Activated naive CD4-positive, alpha-beta T cell treated with anti-CD3 and anti-CD28 coated beads, Interleukin-2, amount 10 ng/mL, durations not matched to agents 7 days and 5 days (primary cell): ENCODE measurements around the gene NINJ2.

ENCODE experiments used
- CTCF ChIA-PET: fragments of 350-600 bp; sonication (Branson Sonifier 250); formaldehyde crosslinking; loops from one replicate; lab custom pipeline; 2021; ENCODE audit warnings: antibody characterized with exemption; lab: Charles Lee
- DNase-seq: peaks from one replicate; pipeline ENCODE4 v3.0.0-alpha.2; 2020
- H3K27ac Mint-ChIP-seq: one replicate; pipeline ENCODE4 v1.8.0; 2021; ENCODE audit warnings: mild to moderate bottlenecking, moderate library complexity, mixed read lengths
- H3K27me3 Mint-ChIP-seq: one replicate; pipeline ENCODE4 v1.8.0; 2021; ENCODE audit warnings: mild to moderate bottlenecking, mixed read lengths
- H3K36me3 Mint-ChIP-seq: one replicate; pipeline ENCODE4 v1.8.0; 2021; ENCODE audit warnings: mixed read lengths
- H3K4me1 Mint-ChIP-seq: one replicate; pipeline ENCODE4 v1.8.0; 2021; ENCODE audit warnings: mixed read lengths
- H3K4me3 Mint-ChIP-seq: one replicate; pipeline ENCODE4 v1.8.0; 2021; ENCODE audit warnings: mild to moderate bottlenecking, moderate library complexity, mixed read lengths
- H3K9me3 Mint-ChIP-seq: one replicate; pipeline ENCODE4 v1.8.0; 2021; ENCODE audit warnings: mixed read lengths

Gene NINJ2

GRCh38 chr12:627285-627684, 36.0 kb downstream of the NINJ2 start:
- peaks cover 3% of the 10 kb centered on the region for H3K27me3 Mint-ChIP-seq
- no peak for DNase-seq
- H3K36me3 Mint-ChIP-seq: no peaks in the 10 kb centered on the region
- H3K4me1 Mint-ChIP-seq: peaks cover 27% of the 10 kb centered on the region
- H3K27ac Mint-ChIP-seq: no peak overlapping the region
- CTCF ChIA-PET: interaction anchor here (1.1 to 1.6 kb wide), 2 partner anchors 12 to 51 kb away, joined by 3 to 4 read pairs; no protein-coding TSS in a partner anchor
- H3K4me3 Mint-ChIP-seq: no peak overlapping the region
- no peaks in the 10 kb centered on the region for H3K9me3 Mint-ChIP-seq

GRCh38 chr12:625998-626397, 37.2 kb downstream of the NINJ2 start:
- Mint-ChIP-seq H3K4me1 (peaks cover 32% of the 10 kb centered on the region), H3K4me3 (no peak overlapping the region), H3K27me3 (peaks cover 3% of the 10 kb centered on the region), H3K36me3 (no peaks in the 10 kb centered on the region), H3K27ac (no peak overlapping the region), H3K9me3 (no peaks in the 10 kb centered on the region)
- no peak for DNase-seq
- CTCF ChIA-PET: interaction anchor here (1.6 kb wide), 1 partner anchor 50 kb away, joined by 4 read pairs; no protein-coding TSS in a partner anchor

- H3K27ac Mint-ChIP-seq: peak overlapping the region; percentile 16
- CTCF ChIA-PET: interaction anchor here (0.6 to 3.0 kb wide), 4 partner anchors 9 to 191 kb away, joined by 3 to 12 read pairs (median 4); partner anchors contain the start of gene WNK1
- no peaks in the 10 kb centered on the region for H3K36me3 Mint-ChIP-seq
- no peak for DNase-seq
- H3K27me3 Mint-ChIP-seq: no peaks in the 10 kb centered on the region
- no peaks in the 10 kb centered on the region for H3K9me3 Mint-ChIP-seq
- peaks cover 51% of the 10 kb centered on the region for H3K4me1 Mint-ChIP-seq
- no peak overlapping the region for H3K4me3 Mint-ChIP-seq
These were observed 39.3 kb downstream of the NINJ2 start for GRCh38 chr12:623865-624372.

- no peaks in the 10 kb centered on the region for H3K9me3 Mint-ChIP-seq
- H3K36me3 Mint-ChIP-seq: no peaks in the 10 kb centered on the region
- H3K27me3 Mint-ChIP-seq: no peaks in the 10 kb centered on the region
- H3K4me3 Mint-ChIP-seq: no peak overlapping the region
- H3K4me1 Mint-ChIP-seq: peaks cover 53% of the 10 kb centered on the region
- no peak for DNase-seq
- CTCF ChIA-PET: interaction anchor here (0.8 to 3.0 kb wide), 4 partner anchors 9 to 191 kb away, joined by 3 to 12 read pairs (median 4); partner anchors contain the start of gene WNK1
- no peak overlapping the region for H3K27ac Mint-ChIP-seq
These were observed 39.9 kb downstream of the NINJ2 start for GRCh38 chr12:623172-623864.

GRCh38 chr12:622416-622815, 40.8 kb downstream of the NINJ2 start:
- H3K9me3 Mint-ChIP-seq: no peaks in the 10 kb centered on the region
- H3K27ac Mint-ChIP-seq: peak overlapping the region; percentile 68
- CTCF ChIA-PET: interaction anchor here (1.9 to 3.0 kb wide), 2 partner anchors 129 to 192 kb away, joined by 5 to 12 read pairs; partner anchors contain the start of gene WNK1
- DNase-seq: no peak
- H3K4me3 Mint-ChIP-seq: no peak overlapping the region
- peaks cover 56% of the 10 kb centered on the region for H3K4me1 Mint-ChIP-seq
- H3K27me3 Mint-ChIP-seq: peaks cover 3% of the 10 kb centered on the region
- H3K36me3 Mint-ChIP-seq: no peaks in the 10 kb centered on the region

- Mint-ChIP-seq H3K4me1 (peaks cover 74% of the 10 kb centered on the region), H3K27ac (peak overlapping the region; percentile 24), H3K27me3 (peaks cover 6% of the 10 kb centered on the region), H3K36me3 (no peaks in the 10 kb centered on the region), H3K9me3 (no peaks in the 10 kb centered on the region), H3K4me3 (no peak overlapping the region)
- CTCF ChIA-PET: interaction anchor here (0.5 to 2.5 kb wide), 3 partner anchors 61 to 135 kb away, joined by 4 to 10 read pairs (median 5); partner anchors contain the start of gene WNK1
- DNase-seq: peak; percentile 41
These were observed 43.9 kb downstream of the NINJ2 start for GRCh38 chr12:619346-619745.

- H3K9me3 Mint-ChIP-seq: no peaks in the 10 kb centered on the region
- H3K27me3 Mint-ChIP-seq: peaks cover 6% of the 10 kb centered on the region
- H3K4me1 Mint-ChIP-seq: peaks cover 70% of the 10 kb centered on the region
- CTCF ChIA-PET: interaction anchor here (0.8 to 2.5 kb wide), 2 partner anchors 53 to 134 kb away, joined by 3 to 10 read pairs; partner anchors contain the start of gene WNK1
- H3K36me3 Mint-ChIP-seq: no peaks in the 10 kb centered on the region
- no peak overlapping the region for H3K4me3 Mint-ChIP-seq
- DNase-seq: no peak
- H3K27ac Mint-ChIP-seq: no peak overlapping the region
These were observed 44.6 kb downstream of the NINJ2 start for GRCh38 chr12:618605-619004.

GRCh38 chr12:617304-617915, 45.8 kb downstream of the NINJ2 start:
- H3K4me1 Mint-ChIP-seq: peaks cover 58% of the 10 kb centered on the region
- DNase-seq: no peak
- CTCF ChIA-PET: interaction anchor here (4.0 kb wide), 1 partner anchor 134 kb away, joined by 36 read pairs; the partner anchor contains the start of gene WNK1
- H3K4me3 Mint-ChIP-seq: no peak overlapping the region
- H3K27ac Mint-ChIP-seq: peak overlapping the region; percentile 11
- no peaks in the 10 kb centered on the region for H3K9me3 Mint-ChIP-seq
- peaks cover 6% of the 10 kb centered on the region for H3K27me3 Mint-ChIP-seq
- H3K36me3 Mint-ChIP-seq: no peaks in the 10 kb centered on the region

GRCh38 chr12:615620-616019, 47.6 kb downstream of the NINJ2 start:
- Mint-ChIP-seq H3K36me3 (no peaks in the 10 kb centered on the region), H3K4me1 (peaks cover 51% of the 10 kb centered on the region), H3K27ac (no peak overlapping the region), H3K27me3 (peaks cover 12% of the 10 kb centered on the region), H3K4me3 (no peak overlapping the region), H3K9me3 (no peaks in the 10 kb centered on the region)
- CTCF ChIA-PET: interaction anchor here (0.9 to 4.0 kb wide), 15 partner anchors 12 to 968 kb away, joined by 3 to 53 read pairs (median 4); partner anchors contain the start of gene WNK1
- no peak for DNase-seq

GRCh38 chr12:614411-614970, 48.8 kb downstream of the NINJ2 start:
- H3K9me3 Mint-ChIP-seq: no peaks in the 10 kb centered on the region
- H3K27ac Mint-ChIP-seq: no peak overlapping the region
- H3K4me1 Mint-ChIP-seq: peaks cover 51% of the 10 kb centered on the region
- CTCF ChIA-PET: interaction anchor here (0.6 to 4.0 kb wide), 23 partner anchors 9 to 971 kb away, joined by 3 to 53 read pairs (median 4); partner anchors contain the start of gene WNK1
- no peaks in the 10 kb centered on the region for H3K36me3 Mint-ChIP-seq
- peaks cover 15% of the 10 kb centered on the region for H3K27me3 Mint-ChIP-seq
- H3K4me3 Mint-ChIP-seq: no peak overlapping the region
- peak; percentile 53 for DNase-seq

GRCh38 chr12:613996-614395, 49.2 kb downstream of the NINJ2 start:
- peaks cover 47% of the 10 kb centered on the region for H3K4me1 Mint-ChIP-seq
- no peak for DNase-seq
- peaks cover 15% of the 10 kb centered on the region for H3K27me3 Mint-ChIP-seq
- no peak overlapping the region for H3K4me3 Mint-ChIP-seq
- H3K27ac Mint-ChIP-seq: no peak overlapping the region
- no peaks in the 10 kb centered on the region for H3K9me3 Mint-ChIP-seq
- CTCF ChIA-PET: interaction anchor here (0.9 to 4.0 kb wide), 16 partner anchors 13 to 972 kb away, joined by 3 to 53 read pairs (median 6); partner anchors contain the start of gene WNK1
- H3K36me3 Mint-ChIP-seq: no peaks in the 10 kb centered on the region

GRCh38 chr12:612886-613285, 50.4 kb downstream of the NINJ2 start:
- Mint-ChIP-seq H3K27me3 (peaks cover 15% of the 10 kb centered on the region), H3K4me1 (peaks cover 52% of the 10 kb centered on the region), H3K36me3 (no peaks in the 10 kb centered on the region), H3K27ac (peak overlapping the region; percentile 70), H3K9me3 (no peaks in the 10 kb centered on the region), H3K4me3 (no peak overlapping the region)
- DNase-seq: no peak
- CTCF ChIA-PET: interaction anchor here (1.8 to 3.2 kb wide), 2 partner anchors 12 to 202 kb away, joined by 6 to 53 read pairs; no protein-coding TSS in a partner anchor

GRCh38 chr12:612293-612692, 51.0 kb downstream of the NINJ2 start:
- no peak for DNase-seq
- CTCF ChIA-PET: interaction anchor here (0.6 to 3.2 kb wide), 2 partner anchors 149 to 203 kb away, joined by 3 to 53 read pairs; no protein-coding TSS in a partner anchor
- Mint-ChIP-seq H3K4me1 (peaks cover 53% of the 10 kb centered on the region), H3K36me3 (no peaks in the 10 kb centered on the region), H3K4me3 (no peak overlapping the region), H3K27ac (no peak overlapping the region), H3K9me3 (no peaks in the 10 kb centered on the region), H3K27me3 (peaks cover 11% of the 10 kb centered on the region)
